NK-92 (cell line): ENCODE measurements around the gene SYMPK.

ENCODE experiments used
- DNase-seq: peaks from one replicate; lab custom pipeline; 2025; ENCODE audit not compliant: unreplicated experiment; lab: John Stamatoyannopoulos, UW

Gene SYMPK

GRCh38 chr19:45768655-45768983, 94.3 kb downstream of the SYMPK start:
- no peak for DNase-seq

GRCh38 chr19:45767881-45768654, 94.9 kb downstream of the SYMPK start:
- DNase-seq, result no peak

GRCh38 chr19:45767410-45767880, 95.5 kb downstream of the SYMPK start:
- no peak for DNase-seq

- DNase-seq, result no peak
Measured at GRCh38 chr19:45766869-45767346, 96.0 kb downstream of the SYMPK start.

GRCh38 chr19:45766296-45766868, 96.6 kb downstream of the SYMPK start:
- DNase-seq, result no peak

DNA sequence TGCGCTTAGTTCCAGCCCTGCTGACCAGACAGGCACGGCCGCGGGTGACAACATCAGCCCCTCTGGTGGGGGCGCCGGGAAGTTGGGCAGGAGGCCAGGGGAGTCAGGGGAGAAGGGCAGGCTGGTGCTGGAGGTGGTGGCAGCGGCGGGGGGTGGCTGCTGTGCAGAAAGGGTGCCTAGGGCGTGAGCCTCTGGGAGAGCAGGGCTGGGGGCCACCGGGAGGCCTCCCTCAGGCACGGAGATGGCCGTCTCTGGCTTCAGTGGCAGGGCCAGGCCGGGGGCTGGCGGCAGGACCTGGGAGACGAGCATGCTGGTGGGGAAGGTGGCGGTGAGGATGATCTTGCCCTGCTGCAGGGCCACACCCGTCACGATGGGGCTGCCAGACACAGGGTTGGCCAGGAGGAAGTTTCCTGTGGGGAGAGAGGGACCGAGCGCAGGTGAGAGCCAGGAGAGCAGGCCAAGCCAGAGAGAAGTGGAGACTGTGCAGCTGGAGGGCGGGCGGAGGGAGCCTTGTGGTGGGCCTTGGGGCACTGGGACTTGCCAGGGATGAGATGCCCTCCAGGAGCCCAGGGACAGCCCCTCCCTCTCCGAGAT, 97.1 kb downstream of the SYMPK start:
- DNase-seq, result no peak
